CD4-positive, alpha-beta T cell (primary cell): ENCODE data around the gene NDUFA7. TPM values are rescaled to one million over a fixed set of nuclear protein-coding genes. Genes with fewer than 3 reads are reported as not detected.

Experiments used
- ATAC-seq: fragments of 200-7000 bp; cut with Tn5 transposase; one replicate; pipeline ENCODE4 v1.10.0; 2022; ENCODE audit warnings: mild to moderate bottlenecking; ENCODE audit not compliant: poor library complexity
- CTCF ChIA-PET: fragments of 350-600 bp; sonication (Branson Sonifier 250); formaldehyde crosslinking; loops from one replicate; lab custom pipeline; 2021; ENCODE audit warnings: antibody characterized with exemption, inconsistent platforms; lab: Charles Lee
- POLR2A ChIA-PET: fragments of 350-600 bp; sonication (Branson Sonifier 250); formaldehyde crosslinking; loops from one replicate; lab custom pipeline; 2021; ENCODE audit warnings: antibody characterized with exemption, inconsistent platforms; lab: Charles Lee
- DNase-seq, 14 experiments: peaks; one replicate each; pipeline ENCODE4 v3.0.0-alpha.2; 2013 to 2020; ENCODE audit warnings: mixed read lengths in 2 of 14
- H3K27ac ChIP-seq, 2 donors: one replicate each; pipeline versions ENCODE4 v1.5.1 to v1.7.0; 2013; ENCODE audit warnings: low read length in 2 of 2, low read depth in 1 of 2, mild to moderate bottlenecking in 1 of 2
- H3K27me3 ChIP-seq, 2 experiments: 1 replicate in 1 of 2; 2 replicates in 1 of 2; pipeline versions ENCODE4 v1.6.1 to v1.7.0; 2013; ENCODE audit warnings: low read length in 2 of 2, control low read depth in 1 of 2, mild to moderate bottlenecking in 1 of 2, moderate library complexity in 1 of 2; ENCODE audit not compliant: insufficient read depth in 2 of 2, control insufficient read depth in 1 of 2
- H3K36me3 ChIP-seq: one replicate; pipeline ENCODE4 v1.6.1; 2013; ENCODE audit warnings: low read length, control low read depth; ENCODE audit not compliant: insufficient read depth
- H3K4me1 ChIP-seq: one replicate; pipeline ENCODE4 v1.6.1; 2013; ENCODE audit warnings: low read length, control low read depth; ENCODE audit not compliant: insufficient read depth
- H3K4me3 ChIP-seq: one replicate; pipeline ENCODE4 v1.5.1; 2013; ENCODE audit warnings: mild to moderate bottlenecking, low read length, moderate library complexity
- H3K9me3 ChIP-seq, 2 experiments: 1 replicate in 1 of 2; 2 replicates in 1 of 2; pipeline versions ENCODE4 v1.6.1 to v1.7.0; 2013; ENCODE audit warnings: low read length in 2 of 2, mild to moderate bottlenecking in 2 of 2, control low read depth in 1 of 2, moderate library complexity in 1 of 2; ENCODE audit not compliant: control insufficient read depth in 1 of 2, insufficient read depth in 1 of 2
- H3K27ac Mint-ChIP-seq: one replicate; pipeline ENCODE4 v1.8.0; 2020; ENCODE audit warnings: mixed read lengths
- H3K27me3 Mint-ChIP-seq: one replicate; pipeline ENCODE4 v1.8.0; 2021; ENCODE audit warnings: mixed read lengths
- H3K36me3 Mint-ChIP-seq: one replicate; pipeline ENCODE4 v1.8.0; 2021; ENCODE audit warnings: low read depth, mixed read lengths
- H3K4me1 Mint-ChIP-seq: one replicate; pipeline ENCODE4 v1.8.0; 2021; ENCODE audit warnings: low read depth, mixed read lengths
- H3K4me3 Mint-ChIP-seq: one replicate; pipeline ENCODE4 v1.8.0; 2020; ENCODE audit warnings: mild to moderate bottlenecking, mixed read lengths
- H3K9me3 Mint-ChIP-seq: one replicate; pipeline ENCODE4 v1.8.0; 2020; ENCODE audit warnings: mixed read lengths
- CTCF ChIP-seq: fragments of 200-600 bp; IDR thresholded peaks from one replicate; pipeline ENCODE4 v1.8.0; 2022; ENCODE audit warnings: antibody characterized with exemption, mild to moderate bottlenecking
- intact Hi-C, 2 experiments: fragments of 100-400 bp; cut with DNase I in 1 of 2; cut with micrococcal nuclease in 1 of 2; formaldehyde crosslinking; loops; one replicate each; pipeline versions ENCODE4 v1.15.1 to v1.9.0; 2023 to 2025; cut with DNase I, micrococcal nuclease
- total RNA-seq, 174 experiments: library from RNA in 2 of 174; stranded (reverse) in 2 of 174; gene quantifications; one replicate each; pipeline ENCODE4 v1.2.3 and lab custom pipeline; 2021 to 2026

NDUFA7 gene
- total RNA-seq, 2 experiments from 2014 or later, result 42.0 to 42.7 TPM

GRCh38 chr19:8340341-8341096, 19.3 kb upstream of the NDUFA7 start:
- no peaks in the 10 kb centered on the region for H3K9me3 Mint-ChIP-seq
- no peak overlapping the region for H3K4me3 ChIP-seq
- H3K9me3 ChIP-seq, result no peaks in the 10 kb centered on the region
- no peak for ATAC-seq
- H3K27me3 Mint-ChIP-seq, result peaks cover 34% of the 10 kb centered on the region
- CTCF ChIA-PET, result interaction anchor here (0.9 to 1.3 kb wide), 2 partner anchors 13 to 660 kb away, joined by 3 read pairs; partner anchors contain the start of gene TRAPPC5
- H3K4me3 Mint-ChIP-seq, result no peak overlapping the region
- H3K4me1 ChIP-seq, result peaks cover 27% of the 10 kb centered on the region
- peaks cover 10 to 11% of the 10 kb centered on the region in 2 experiments for H3K27me3 ChIP-seq
- POLR2A ChIA-PET, result interaction anchor here (1.4 kb wide), 1 partner anchor 19 kb away, joined by 5 read pairs; the partner anchor contains the start of genes NDUFA7 and RPS28
- no peak overlapping the region for H3K27ac ChIP-seq
- no peaks in the 10 kb centered on the region for H3K36me3 ChIP-seq
- H3K27ac Mint-ChIP-seq, result no peak overlapping the region
- no peak for TF ChIP-seq CTCF
- DNase-seq, result no peak
- peaks cover 13% of the 10 kb centered on the region for H3K4me1 Mint-ChIP-seq
- intact Hi-C loops, result no loop called here
- H3K36me3 Mint-ChIP-seq, result no peaks in the 10 kb centered on the region

GRCh38 chr19:8338835-8339234, 17.7 kb upstream of the NDUFA7 start:
- H3K4me1 Mint-ChIP-seq, result peaks cover 13% of the 10 kb centered on the region
- no peaks in the 10 kb centered on the region for H3K36me3 Mint-ChIP-seq
- no peak for ATAC-seq
- Histone ChIP-seq H3K4me3 (no peak overlapping the region), H3K4me1 (peaks cover 36% of the 10 kb centered on the region), H3K27me3 (peaks cover 16 to 20% of the 10 kb centered on the region in 2 experiments), H3K9me3 (no peaks in the 10 kb centered on the region), H3K27ac (no peak overlapping the region), H3K36me3 (no peaks in the 10 kb centered on the region)
- H3K27ac Mint-ChIP-seq, result no peak overlapping the region
- no peak for DNase-seq
- ChIA-PET POLR2A (no interaction called here), CTCF (no interaction called here)
- no peak overlapping the region for H3K4me3 Mint-ChIP-seq
- no peak for TF ChIP-seq CTCF
- intact Hi-C loops, result no loop called here
- no peaks in the 10 kb centered on the region for H3K9me3 Mint-ChIP-seq
- H3K27me3 Mint-ChIP-seq, result peaks cover 34% of the 10 kb centered on the region

- ChIA-PET POLR2A (no interaction called here), CTCF (no interaction called here)
- Mint-ChIP-seq H3K36me3 (no peaks in the 10 kb centered on the region), H3K4me3 (no peak overlapping the region), H3K27me3 (peaks cover 38% of the 10 kb centered on the region), H3K27ac (no peak overlapping the region), H3K9me3 (no peaks in the 10 kb centered on the region), H3K4me1 (peaks cover 5% of the 10 kb centered on the region)
- DNase-seq (no peak), ATAC-seq (no peak)
- Histone ChIP-seq H3K27ac (no peak overlapping the region), H3K4me3 (no peak overlapping the region), H3K9me3 (peaks cover 0 to 3% of the 10 kb centered on the region in 2 experiments), H3K36me3 (no peaks in the 10 kb centered on the region), H3K27me3 (peaks cover 19 to 26% of the 10 kb centered on the region in 2 experiments), H3K4me1 (peaks cover 33% of the 10 kb centered on the region)
- intact Hi-C loops, result no loop called here
- no peak for TF ChIP-seq CTCF
Measured at GRCh38 chr19:8337728-8338127, 16.6 kb upstream of the NDUFA7 start.
